ENCODE results near the gene APEH.
"Not testable (repeated sequence)": the region's sequence is repeated elsewhere in the genome, so short reads cannot be mapped to it uniquely, and the experiment has no call there.

APEH gene

GRCh38 chr3:49694409-49695070, 20.4 kb downstream of the APEH start:
- H2BK120ac ChIP-seq (ENCODE audit: insufficient read depth, low read length, poor library complexity); H3K14ac ChIP-seq (ENCODE audit: low read length); H3K27ac ChIP-seq (ENCODE audit: low read depth, low read length); DNase-seq; H4K12ac ChIP-seq (ENCODE audit: low read depth, low read length); H3K18ac ChIP-seq (ENCODE audit: low read length); H2BK12ac ChIP-seq (ENCODE audit: low read length); H4K91ac ChIP-seq (ENCODE audit: low read depth, low read length); H2AK5ac ChIP-seq (ENCODE audit: low read length); H3K23ac ChIP-seq (ENCODE audit: low read length); H3K79me2 ChIP-seq (ENCODE audit: control insufficient read depth, insufficient read depth, low read length, poor library complexity); H2BK5ac ChIP-seq (ENCODE audit: low read depth, low read length, poor library complexity); H3K9me3 ChIP-seq (ENCODE audit: insufficient read depth, low read depth, low read length); H3K4me2 ChIP-seq (ENCODE audit: low read length); H4K8ac ChIP-seq (ENCODE audit: low read depth, low read length); H3K4me3 ChIP-seq (ENCODE audit: low read depth, low read length); H3K27me3 ChIP-seq (ENCODE audit: insufficient read depth, low read length); H2AFZ ChIP-seq (ENCODE audit: insufficient read depth, low read length, poor library complexity); H3K9ac ChIP-seq (ENCODE audit: low read length); H3K79me1 ChIP-seq (ENCODE audit: low read length); H3K4ac ChIP-seq (ENCODE audit: low read depth, low read length): not testable (repeated sequence)
- peaks cover 2 to 12% of the 10 kb centered on the region in 2 experiments for H3K4me1 ChIP-seq (ENCODE audit: control insufficient read depth in 1 of 2, insufficient read depth in 2 of 2, low read length in 2 of 2)
- no CpG with 5 or more reads among the region's 6 CpGs for WGBS (ENCODE audit: extremely low coverage, insufficient coverage, insufficient read length)
- H3K36me3 ChIP-seq (ENCODE audit: control insufficient read depth in 1 of 2, insufficient read depth in 2 of 2, low read length in 2 of 2) = peaks cover 14 to 24% of the 10 kb centered on the region in 2 experiments

- H2AFZ ChIP-seq (ENCODE audit: insufficient read depth, low read length, poor library complexity); H4K12ac ChIP-seq (ENCODE audit: low read depth, low read length); H3K79me2 ChIP-seq (ENCODE audit: control insufficient read depth, insufficient read depth, low read length, poor library complexity); H3K4me1 ChIP-seq (ENCODE audit: control insufficient read depth in 1 of 2, insufficient read depth in 2 of 2, low read length in 2 of 2); H3K4ac ChIP-seq (ENCODE audit: low read depth, low read length); H3K23ac ChIP-seq (ENCODE audit: low read length); H3K27me3 ChIP-seq (ENCODE audit: insufficient read depth, low read length); H3K79me1 ChIP-seq (ENCODE audit: low read length); H2BK12ac ChIP-seq (ENCODE audit: low read length); H2AK5ac ChIP-seq (ENCODE audit: low read length); H2BK5ac ChIP-seq (ENCODE audit: low read depth, low read length, poor library complexity); H3K18ac ChIP-seq (ENCODE audit: low read length); H3K9ac ChIP-seq (ENCODE audit: low read length); H3K27ac ChIP-seq (ENCODE audit: low read depth, low read length); H4K91ac ChIP-seq (ENCODE audit: low read depth, low read length); H3K14ac ChIP-seq (ENCODE audit: low read length); H3K4me3 ChIP-seq (ENCODE audit: low read depth, low read length); H3K4me2 ChIP-seq (ENCODE audit: low read length); H2BK120ac ChIP-seq (ENCODE audit: insufficient read depth, low read length, poor library complexity); H4K8ac ChIP-seq (ENCODE audit: low read depth, low read length); DNase-seq; H3K9me3 ChIP-seq (ENCODE audit: insufficient read depth, low read depth, low read length): not testable (repeated sequence)
- no CpG with 5 or more reads among the region's 4 CpGs for WGBS (ENCODE audit: extremely low coverage, insufficient coverage, insufficient read length)
- peaks cover 17 to 30% of the 10 kb centered on the region in 2 experiments for H3K36me3 ChIP-seq (ENCODE audit: control insufficient read depth in 1 of 2, insufficient read depth in 2 of 2, low read length in 2 of 2)
These were observed 21.3 kb downstream of the APEH start for GRCh38 chr3:49695350-49696015.

DNA sequence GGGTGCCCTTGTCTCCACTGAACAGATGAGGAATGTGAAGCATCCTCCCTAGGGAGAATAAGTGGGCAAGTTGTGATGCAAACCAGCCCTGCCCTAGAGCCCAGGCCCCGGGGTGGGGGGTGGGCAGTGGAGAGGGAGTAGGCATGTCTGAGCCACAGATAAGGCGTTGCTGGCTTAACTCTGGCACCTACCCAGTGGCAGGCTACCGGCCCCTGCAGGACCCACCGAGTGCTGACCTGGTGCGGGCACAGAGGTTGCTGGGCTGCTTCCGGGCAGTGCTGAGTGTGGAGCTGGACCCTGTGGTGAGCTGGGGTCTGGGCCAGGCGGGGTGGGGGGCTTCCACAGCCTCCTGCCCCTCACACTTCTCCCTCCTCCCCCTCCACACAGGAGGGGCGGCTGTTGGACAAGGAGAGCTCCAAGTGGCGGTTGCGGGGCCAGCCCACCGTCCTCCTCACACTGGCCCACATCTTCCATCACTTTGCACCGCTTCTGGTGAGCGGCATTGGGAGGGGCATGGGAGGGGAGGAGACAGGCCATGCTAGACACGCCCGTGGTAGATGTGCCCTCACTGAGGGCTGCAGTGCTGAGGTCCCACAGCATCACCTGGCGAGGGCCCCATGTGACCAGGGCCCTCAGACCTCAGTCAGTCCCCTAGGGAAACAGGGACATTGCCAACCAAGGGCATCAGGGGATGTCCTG, 25.3 kb downstream of the APEH start:
- H4K8ac ChIP-seq (ENCODE audit: low read depth, low read length) = no peak overlapping the region
- no peak overlapping the region for H3K4me2 ChIP-seq (ENCODE audit: low read length)
- no peak for DNase-seq
- no peak overlapping the region for H3K4me3 ChIP-seq (ENCODE audit: low read depth, low read length)
- H3K27ac ChIP-seq (ENCODE audit: low read depth, low read length) = no peak overlapping the region
- no peak overlapping the region for H3K18ac ChIP-seq (ENCODE audit: low read length)
- H2AK5ac ChIP-seq (ENCODE audit: low read length) = no peak overlapping the region
- H3K27me3 ChIP-seq (ENCODE audit: insufficient read depth, low read length) = no peaks in the 10 kb centered on the region
- no peak overlapping the region for H3K23ac ChIP-seq (ENCODE audit: low read length)
- no peaks in the 10 kb centered on the region for H3K79me2 ChIP-seq (ENCODE audit: control insufficient read depth, insufficient read depth, low read length, poor library complexity)
- H2BK120ac ChIP-seq (ENCODE audit: insufficient read depth, low read length, poor library complexity) = no peak overlapping the region
- no CpG with 5 or more reads among the region's 16 CpGs for WGBS (ENCODE audit: extremely low coverage, insufficient coverage, insufficient read length)
- no peak overlapping the region for H4K91ac ChIP-seq (ENCODE audit: low read depth, low read length)
- H3K4ac ChIP-seq (ENCODE audit: low read depth, low read length) = no peak overlapping the region
- no peak overlapping the region for H3K9ac ChIP-seq (ENCODE audit: low read length)
- no peak overlapping the region for H2BK12ac ChIP-seq (ENCODE audit: low read length)
- H3K79me1 ChIP-seq (ENCODE audit: low read length) = no peaks in the 10 kb centered on the region
- H3K14ac ChIP-seq (ENCODE audit: low read length) = no peak overlapping the region
- H2BK5ac ChIP-seq (ENCODE audit: low read depth, low read length, poor library complexity) = no peak overlapping the region
- H3K9me3 ChIP-seq (ENCODE audit: insufficient read depth, low read depth, low read length) = peaks cover under 1% of the 10 kb centered on the region
- H2AFZ ChIP-seq (ENCODE audit: insufficient read depth, low read length, poor library complexity) = no peak overlapping the region
- no peak overlapping the region for H4K12ac ChIP-seq (ENCODE audit: low read depth, low read length)
- peaks cover 2 to 5% of the 10 kb centered on the region in 2 experiments for H3K4me1 ChIP-seq (ENCODE audit: control insufficient read depth in 1 of 2, insufficient read depth in 2 of 2, low read length in 2 of 2)
- H3K36me3 ChIP-seq (ENCODE audit: control insufficient read depth in 1 of 2, insufficient read depth in 2 of 2, low read length in 2 of 2) = peaks cover 43 to 57% of the 10 kb centered on the region in 2 experiments

DNA sequence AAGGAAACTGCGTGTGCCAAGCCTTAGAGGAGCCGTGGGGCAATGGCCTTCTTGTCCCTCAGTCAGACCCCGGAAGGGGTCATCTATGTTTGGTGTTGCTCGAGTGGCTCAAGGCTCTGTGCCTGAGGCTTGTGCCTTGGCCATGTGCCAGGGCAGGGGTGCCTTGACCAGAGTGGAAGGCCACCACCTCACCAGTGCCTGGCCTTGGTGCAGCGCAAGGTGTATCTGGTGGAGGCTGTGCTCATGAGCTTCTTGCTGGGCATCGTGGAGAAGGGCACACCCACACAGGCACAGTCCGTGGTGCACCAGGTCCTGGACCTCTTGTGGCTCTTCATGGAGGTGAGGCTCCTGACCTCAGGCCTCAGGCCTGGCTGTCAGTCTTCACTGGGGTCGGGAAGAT, 25.9 kb downstream of the APEH start:
- no peaks in the 10 kb centered on the region for H3K27me3 ChIP-seq (ENCODE audit: insufficient read depth, low read length)

More for the DNA sequence above, 25.9 kb downstream of the APEH start:
- Histone ChIP-seq H3K9ac (ENCODE audit: low read length) (no peak overlapping the region), H3K79me2 (ENCODE audit: control insufficient read depth, insufficient read depth, low read length, poor library complexity) (no peaks in the 10 kb centered on the region), H3K14ac (ENCODE audit: low read length) (no peak overlapping the region), H2BK12ac (ENCODE audit: low read length) (no peak overlapping the region), H3K4me1 (ENCODE audit: control insufficient read depth in 1 of 2, insufficient read depth in 2 of 2, low read length in 2 of 2) (peaks cover 2 to 5% of the 10 kb centered on the region in 2 experiments), H3K79me1 (ENCODE audit: low read length) (no peaks in the 10 kb centered on the region), H3K4ac (ENCODE audit: low read depth, low read length) (no peak overlapping the region), H2AFZ (ENCODE audit: insufficient read depth, low read length, poor library complexity) (no peak overlapping the region), H4K8ac (ENCODE audit: low read depth, low read length) (no peak overlapping the region), H4K91ac (ENCODE audit: low read depth, low read length) (no peak overlapping the region), H3K36me3 (ENCODE audit: control insufficient read depth in 1 of 2, insufficient read depth in 2 of 2, low read length in 2 of 2) (peaks cover 49 to 63% of the 10 kb centered on the region in 2 experiments), H2BK120ac (ENCODE audit: insufficient read depth, low read length, poor library complexity) (no peak overlapping the region), H3K27ac (ENCODE audit: low read depth, low read length) (no peak overlapping the region), H3K9me3 (ENCODE audit: insufficient read depth, low read depth, low read length) (no peaks in the 10 kb centered on the region), H2AK5ac (ENCODE audit: low read length) (no peak overlapping the region), H2BK5ac (ENCODE audit: low read depth, low read length, poor library complexity) (no peak overlapping the region), H3K4me3 (ENCODE audit: low read depth, low read length) (no peak overlapping the region), H4K12ac (ENCODE audit: low read depth, low read length) (no peak overlapping the region), H3K23ac (ENCODE audit: low read length) (no peak overlapping the region), H3K18ac (ENCODE audit: low read length) (no peak overlapping the region), H3K4me2 (ENCODE audit: low read length) (no peak overlapping the region)
- no CpG with 5 or more reads among the region's 8 CpGs for WGBS (ENCODE audit: extremely low coverage, insufficient coverage, insufficient read length)
- no peak for DNase-seq
